Sigmoid colon (tissue), 4 donors: ENCODE results near the gene ORC4.

ENCODE experiments used
- CTCF ChIP-seq, 4 experiments: fragments of 450-650 bp in 3 of 4; fragments of 200-600 bp in 1 of 4; IDR thresholded peaks; one replicate each; pipeline ENCODE4 v1.5.1; 2016 to 2019; ENCODE audit warnings: antibody characterized with exemption in 4 of 4, mild to moderate bottlenecking in 3 of 4, moderate library complexity in 2 of 4
- EP300 ChIP-seq, 4 donors: sonication (generic); formaldehyde crosslinking; IDR thresholded peaks; one replicate each; pipeline ENCODE4 v1.6.1; 2017; ENCODE audit warnings: antibody characterized with exemption in 4 of 4
- POLR2AphosphoS5 ChIP-seq, 4 donors: sonication (generic); formaldehyde crosslinking; IDR thresholded peaks; one replicate each; pipeline ENCODE4 v1.6.1; 2017; ENCODE audit warnings: antibody characterized with exemption in 4 of 4

GRCh38 chr2:148067801-148068200 is 47.3 kb upstream of the ORC4 start:
- TF ChIP-seq EP300 (IDR thresholded peaks at IDR 0.05) (no peak), CTCF (IDR thresholded peaks at IDR 0.05) (no peak), POLR2AphosphoS5 (IDR thresholded peaks at IDR 0.05) (no peak)
